ENCODE measurements around the gene G6PC2. TPM values are rescaled to one million over a fixed set of nuclear protein-coding genes. Genes with fewer than 3 reads are reported as not detected.
A peak's percentile ranks its signal among the peaks of the same experiment; 100 is the strongest.

Gene G6PC2
- total RNA-seq, 1 donor from 2014 or later = not detected

- H3K27me3 Mint-ChIP-seq (ENCODE audit: unreplicated experiment) = peaks cover 44% of the 10 kb centered on the region
- H3K36me3 Mint-ChIP-seq (ENCODE audit: unreplicated experiment) = no peaks in the 10 kb centered on the region
- TF ChIP-seq CTCF (IDR thresholded peaks at IDR 0.05) = no peak
- no peak for DNase-seq (ENCODE audit: extremely low spot score, unreplicated experiment)
- peak overlapping the region; percentile 67 for H3K4me3 Mint-ChIP-seq (ENCODE audit: unreplicated experiment)
- peaks cover 18% of the 10 kb centered on the region for H3K4me1 Mint-ChIP-seq (ENCODE audit: unreplicated experiment)
- no peaks in the 10 kb centered on the region for H3K9me3 Mint-ChIP-seq (ENCODE audit: unreplicated experiment)
- H3K27ac Mint-ChIP-seq (ENCODE audit: unreplicated experiment) = no peak overlapping the region
Measured at GRCh38 chr2:168912901-168913369, 11.8 kb downstream of the G6PC2 start.

- no peak overlapping the region for H3K4me3 Mint-ChIP-seq (ENCODE audit: unreplicated experiment)
- TF ChIP-seq CTCF (IDR thresholded peaks at IDR 0.05) = no peak
Measured at GRCh38 chr2:168913495-168913894, 12.4 kb downstream of the G6PC2 start.

GRCh38 chr2:168915441-168916330 is 14.6 kb downstream of the G6PC2 start:
- Mint-ChIP-seq H3K27ac (ENCODE audit: unreplicated experiment) (no peak overlapping the region), H3K4me3 (ENCODE audit: unreplicated experiment) (no peak overlapping the region), H3K36me3 (ENCODE audit: unreplicated experiment) (no peaks in the 10 kb centered on the region), H3K4me1 (ENCODE audit: unreplicated experiment) (peaks cover 9% of the 10 kb centered on the region), H3K9me3 (ENCODE audit: unreplicated experiment) (no peaks in the 10 kb centered on the region), H3K27me3 (ENCODE audit: unreplicated experiment) (peaks cover 58% of the 10 kb centered on the region)
- TF ChIP-seq CTCF (IDR thresholded peaks at IDR 0.05) = no peak
- DNase-seq (ENCODE audit: extremely low spot score, unreplicated experiment) = no peak

More at GRCh38 chr2:168913495-168913894, 12.4 kb downstream of the G6PC2 start:
- no peaks in the 10 kb centered on the region for H3K9me3 Mint-ChIP-seq (ENCODE audit: unreplicated experiment)
- peaks cover 18% of the 10 kb centered on the region for H3K4me1 Mint-ChIP-seq (ENCODE audit: unreplicated experiment)
- peaks cover 48% of the 10 kb centered on the region for H3K27me3 Mint-ChIP-seq (ENCODE audit: unreplicated experiment)
- DNase-seq (ENCODE audit: extremely low spot score, unreplicated experiment) = no peak
- H3K27ac Mint-ChIP-seq (ENCODE audit: unreplicated experiment) = no peak overlapping the region
- H3K36me3 Mint-ChIP-seq (ENCODE audit: unreplicated experiment) = no peaks in the 10 kb centered on the region

- Mint-ChIP-seq H3K36me3 (ENCODE audit: unreplicated experiment) (no peaks in the 10 kb centered on the region), H3K27me3 (ENCODE audit: unreplicated experiment) (peaks cover 58% of the 10 kb centered on the region), H3K4me3 (ENCODE audit: unreplicated experiment) (no peak overlapping the region), H3K4me1 (ENCODE audit: unreplicated experiment) (peaks cover 8% of the 10 kb centered on the region), H3K27ac (ENCODE audit: unreplicated experiment) (no peak overlapping the region), H3K9me3 (ENCODE audit: unreplicated experiment) (no peaks in the 10 kb centered on the region)
- no peak for TF ChIP-seq CTCF (IDR thresholded peaks at IDR 0.05)
- DNase-seq (ENCODE audit: extremely low spot score, unreplicated experiment) = no peak
Measured at GRCh38 chr2:168916331-168916675, 15.2 kb downstream of the G6PC2 start.

- Mint-ChIP-seq H3K36me3 (ENCODE audit: unreplicated experiment) (no peaks in the 10 kb centered on the region), H3K9me3 (ENCODE audit: unreplicated experiment) (no peaks in the 10 kb centered on the region)
- TF ChIP-seq CTCF (IDR thresholded peaks at IDR 0.05) = peak; percentile 68
Measured at GRCh38 chr2:168920504-168921157, 19.5 kb downstream of the G6PC2 start.

More at GRCh38 chr2:168920504-168921157, 19.5 kb downstream of the G6PC2 start:
- no peak overlapping the region for H3K27ac Mint-ChIP-seq (ENCODE audit: unreplicated experiment)
- DNase-seq (ENCODE audit: extremely low spot score, unreplicated experiment) = no peak
- no peak overlapping the region for H3K4me3 Mint-ChIP-seq (ENCODE audit: unreplicated experiment)
- H3K4me1 Mint-ChIP-seq (ENCODE audit: unreplicated experiment) = no peaks in the 10 kb centered on the region
- H3K27me3 Mint-ChIP-seq (ENCODE audit: unreplicated experiment) = peaks cover 48% of the 10 kb centered on the region
